Cerebellar nuclear complex (tissue), 1 donor: ENCODE measurements around the gene AHR.

Source experiments
- DNase-seq, 2 experiments: peaks; one replicate each; lab custom pipeline; 2025; lab: John Stamatoyannopoulos, UW

Gene AHR

GRCh38 chr7:17298102-17298839 is at the start of gene AHR:
AHR (plus strand) TSS chr7:17298652; CDS start chr7:17299265, 613 bp downstream.
- DNase-seq, result peak; percentile 30

DNA sequence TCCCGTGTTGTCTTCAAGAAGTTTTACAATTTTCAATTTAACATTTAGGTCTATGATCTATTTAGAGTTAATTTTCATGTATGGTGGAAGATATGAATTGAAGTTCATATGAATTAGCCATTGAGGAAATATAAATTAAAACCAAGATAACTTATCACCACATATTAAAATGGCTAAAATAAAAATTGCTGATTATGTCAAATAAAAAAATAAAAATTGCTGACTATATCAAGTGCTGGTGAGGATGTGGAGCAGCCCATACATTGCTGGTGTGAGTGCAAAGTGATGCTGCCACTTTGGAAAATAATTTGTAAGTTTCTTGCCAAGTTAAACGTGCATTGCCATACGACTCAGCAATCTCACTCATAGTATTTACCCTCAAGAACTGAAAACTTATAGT is 44.6 kb upstream of the AHR start:
- DNase-seq, result no peak

DNA sequence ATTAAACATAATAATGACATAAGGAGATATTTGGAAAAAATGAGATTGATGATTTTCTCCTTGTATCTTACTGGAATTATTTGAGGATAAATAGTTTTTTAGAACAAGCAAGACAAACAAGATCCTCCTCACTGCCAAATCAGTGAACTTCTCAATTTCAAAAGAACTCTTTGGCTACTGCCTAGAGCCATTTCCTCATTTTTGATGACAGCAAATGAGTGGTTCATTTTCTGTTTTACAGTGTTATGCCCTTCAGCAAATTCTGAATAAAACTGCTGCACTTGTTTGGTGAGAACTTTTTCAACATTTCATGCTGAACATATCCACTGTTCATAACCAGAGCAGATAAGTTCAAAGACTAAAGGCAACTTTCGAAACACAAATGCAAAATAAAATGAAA is 42.5 kb upstream of the AHR start:
- DNase-seq, result no peak

DNA sequence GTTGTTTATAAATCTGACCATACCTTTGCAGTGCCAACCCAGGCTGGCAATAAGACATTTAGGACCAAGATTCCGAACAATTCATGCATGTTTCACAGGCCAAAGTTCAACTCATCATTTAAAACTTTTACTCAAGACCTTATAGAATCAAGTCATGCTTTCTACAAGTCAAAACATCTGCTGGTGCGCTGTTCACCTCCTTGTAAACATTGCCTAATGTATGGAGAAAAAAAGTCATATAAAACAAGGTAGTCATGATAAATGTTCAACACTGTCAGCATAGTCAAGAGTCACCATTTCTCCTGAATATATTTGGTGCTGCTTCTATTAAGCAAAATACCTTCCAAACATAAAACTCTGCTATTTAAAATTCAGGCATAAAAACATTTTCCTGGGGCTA is 42.1 kb upstream of the AHR start:
- DNase-seq, result no peak

DNA sequence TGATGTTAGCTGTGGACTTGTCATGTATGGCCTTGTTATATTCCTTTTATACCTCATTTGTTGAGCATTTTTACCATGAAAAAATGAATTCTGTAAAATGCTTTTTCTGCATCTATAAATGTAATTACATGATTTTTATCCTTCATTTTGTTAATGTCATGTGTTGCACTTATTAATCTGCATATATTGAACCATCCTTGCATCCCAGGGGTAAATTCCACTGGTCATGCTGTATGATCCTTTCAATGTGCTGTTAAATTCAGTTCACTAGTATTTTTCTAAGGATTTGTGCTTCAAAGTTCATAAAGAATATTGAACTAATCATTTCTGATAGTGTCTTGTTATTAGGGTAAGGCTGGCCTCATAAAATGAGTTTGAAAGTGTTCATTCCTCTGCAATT is 31.9 kb upstream of the AHR start:
- no peak for DNase-seq

- DNase-seq, result no peak
Observed at GRCh38 chr7:17269341-17270221, 28.9 kb upstream of the AHR start.

DNA sequence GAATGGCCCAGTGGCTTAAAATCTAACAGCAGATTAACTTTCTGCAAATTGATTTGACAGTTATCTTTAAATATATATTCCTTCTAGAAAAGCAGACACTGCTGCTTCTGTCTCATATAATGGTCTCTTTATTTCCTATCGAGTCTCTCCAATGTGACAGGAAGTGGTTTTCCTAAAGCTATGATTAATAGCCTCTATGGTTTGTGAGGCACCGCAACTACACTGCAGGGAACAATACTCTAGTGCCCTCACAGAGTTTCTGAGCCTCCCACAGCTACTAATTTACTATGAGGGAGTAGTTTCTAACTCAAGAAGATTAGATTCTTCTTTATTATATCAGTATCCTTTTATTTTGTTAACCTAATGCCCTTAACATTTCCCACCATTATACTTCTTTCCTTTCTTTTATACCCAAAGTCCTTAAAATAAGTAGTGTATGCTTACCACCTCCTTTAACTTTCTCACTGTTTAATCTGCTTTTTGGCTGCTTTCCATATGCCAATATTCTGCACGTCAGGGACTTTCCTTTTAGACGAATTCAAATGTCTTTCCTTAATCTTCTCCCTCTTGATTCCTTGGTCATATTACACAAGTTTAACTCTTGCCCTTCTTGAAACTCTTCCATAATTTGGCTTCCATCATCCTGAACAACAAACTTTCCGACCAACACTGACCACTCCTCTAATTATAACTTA is 23.8 kb upstream of the AHR start:
- DNase-seq, result no peak

DNA sequence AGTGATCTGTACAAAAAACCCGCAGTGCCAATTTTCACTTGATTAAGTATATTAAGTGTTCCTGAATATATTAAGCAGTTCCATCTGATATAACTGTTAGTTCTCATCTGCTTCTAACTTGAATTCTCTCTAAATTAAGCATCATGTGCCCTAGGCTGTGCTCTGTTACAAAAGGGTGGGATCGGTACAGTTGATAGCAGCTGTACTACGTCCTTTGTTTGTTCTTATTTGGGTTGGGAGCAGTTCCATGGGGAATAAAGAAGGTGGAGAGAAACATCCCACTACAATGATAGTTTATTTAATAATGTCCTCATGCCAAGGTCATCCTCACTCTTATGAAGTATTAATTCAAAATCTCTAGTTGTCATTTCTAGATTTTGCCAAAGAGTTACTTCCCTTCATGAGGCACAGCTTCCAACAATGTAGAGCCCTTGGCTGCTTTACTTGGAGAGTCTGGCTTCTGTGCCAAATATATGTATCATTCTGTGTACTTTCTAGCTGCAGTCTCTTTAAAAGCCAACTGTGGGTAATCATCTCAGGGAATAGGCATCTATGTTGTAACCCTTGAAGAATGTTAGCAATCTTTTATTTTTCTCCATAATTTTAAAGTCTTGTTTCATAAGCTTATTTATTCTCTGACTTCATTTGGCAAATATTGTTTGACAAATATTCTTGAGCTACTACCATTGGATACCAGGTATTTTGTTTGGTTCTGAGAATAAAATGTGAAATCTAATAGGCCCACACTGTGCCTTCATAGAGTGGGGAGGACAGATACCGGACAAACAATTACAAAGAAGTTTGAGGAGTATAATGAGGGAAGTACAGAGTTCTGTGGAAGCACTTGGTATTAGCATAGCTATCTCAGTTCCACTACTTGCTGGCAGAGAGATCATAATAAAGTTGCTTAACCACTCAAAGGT is 22.4 kb upstream of the AHR start:
- no peak for DNase-seq

- DNase-seq, result no peak
Observed at GRCh38 chr7:17279061-17279460, 19.4 kb upstream of the AHR start.

GRCh38 chr7:17289074-17289645 is 9.3 kb upstream of the AHR start:
- DNase-seq, result no peak

GRCh38 chr7:17292843-17293242 is 5.6 kb upstream of the AHR start:
- no peak for DNase-seq

- DNase-seq, result no peak
Observed at GRCh38 chr7:17293481-17293880, 5.0 kb upstream of the AHR start.

GRCh38 chr7:17297243-17297642 is 1.2 kb upstream of the AHR start:
- DNase-seq, result no peak

DNA sequence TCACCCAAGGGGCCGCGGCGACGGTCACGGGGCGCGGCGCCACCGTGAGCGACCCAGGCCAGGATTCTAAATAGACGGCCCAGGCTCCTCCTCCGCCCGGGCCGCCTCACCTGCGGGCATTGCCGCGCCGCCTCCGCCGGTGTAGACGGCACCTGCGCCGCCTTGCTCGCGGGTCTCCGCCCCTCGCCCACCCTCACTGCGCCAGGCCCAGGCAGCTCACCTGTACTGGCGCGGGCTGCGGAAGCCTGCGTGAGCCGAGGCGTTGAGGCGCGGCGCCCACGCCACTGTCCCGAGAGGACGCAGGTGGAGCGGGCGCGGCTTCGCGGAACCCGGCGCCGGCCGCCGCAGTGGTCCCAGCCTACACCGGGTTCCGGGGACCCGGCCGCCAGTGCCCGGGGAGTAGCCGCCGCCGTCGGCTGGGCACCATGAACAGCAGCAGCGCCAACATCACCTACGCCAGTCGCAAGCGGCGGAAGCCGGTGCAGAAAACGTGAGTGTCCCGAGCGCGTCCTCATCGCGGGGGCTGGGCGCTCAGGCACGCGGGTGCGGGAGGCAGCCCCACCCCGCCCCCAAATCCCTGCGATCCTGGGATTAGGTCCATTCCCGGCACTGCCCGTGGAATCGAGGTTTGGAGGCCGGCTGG is 509 bp downstream of the AHR start:
- DNase-seq, result no peak

DNA sequence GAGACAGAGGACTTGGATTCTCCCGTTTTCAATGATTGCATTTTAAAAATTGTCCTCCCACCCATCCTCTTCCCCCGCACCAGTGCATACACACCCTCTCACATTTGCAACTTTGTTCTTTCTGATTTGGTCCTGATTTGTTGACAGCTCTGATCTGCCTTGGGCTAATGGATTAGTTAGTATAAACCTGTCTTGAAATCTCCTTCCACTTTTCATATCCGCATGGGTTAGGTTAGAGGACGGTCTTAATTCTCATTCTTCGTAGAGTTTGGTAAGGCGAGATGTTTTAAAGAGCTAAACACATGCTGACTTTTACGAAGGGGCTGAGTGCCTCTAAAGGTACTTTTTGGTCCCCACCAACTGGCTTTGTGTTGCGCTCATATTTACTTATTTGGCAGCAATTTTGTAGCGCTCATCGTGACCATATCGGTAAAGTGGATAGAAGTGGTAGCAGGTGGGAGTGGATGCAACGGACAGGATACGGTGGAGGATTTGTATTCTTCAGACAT is 1.1 kb downstream of the AHR start:
- peak in 1 of 2 experiments; percentile 9 for DNase-seq

GRCh38 chr7:17300012-17300411 is 1.6 kb downstream of the AHR start:
- DNase-seq, result no peak

DNA sequence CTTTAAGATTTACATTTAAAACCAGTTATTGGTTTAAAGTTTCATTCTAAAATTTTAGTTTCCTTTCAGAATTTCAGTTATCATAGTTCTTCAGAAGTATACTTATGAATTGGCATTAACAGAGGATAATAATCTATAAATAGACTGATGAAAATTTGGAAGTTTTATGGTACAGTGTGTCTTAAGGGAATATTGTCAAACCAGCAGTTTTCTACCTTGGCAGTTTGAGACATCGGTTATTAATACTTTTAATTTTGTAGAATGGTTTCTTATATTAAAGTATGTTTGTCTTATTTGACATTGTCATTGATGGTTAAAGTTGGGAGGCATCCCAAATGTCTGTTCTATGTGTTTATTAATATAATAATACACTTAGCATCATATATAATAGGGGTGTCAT is 2.0 kb downstream of the AHR start:
- DNase-seq, result no peak

DNA sequence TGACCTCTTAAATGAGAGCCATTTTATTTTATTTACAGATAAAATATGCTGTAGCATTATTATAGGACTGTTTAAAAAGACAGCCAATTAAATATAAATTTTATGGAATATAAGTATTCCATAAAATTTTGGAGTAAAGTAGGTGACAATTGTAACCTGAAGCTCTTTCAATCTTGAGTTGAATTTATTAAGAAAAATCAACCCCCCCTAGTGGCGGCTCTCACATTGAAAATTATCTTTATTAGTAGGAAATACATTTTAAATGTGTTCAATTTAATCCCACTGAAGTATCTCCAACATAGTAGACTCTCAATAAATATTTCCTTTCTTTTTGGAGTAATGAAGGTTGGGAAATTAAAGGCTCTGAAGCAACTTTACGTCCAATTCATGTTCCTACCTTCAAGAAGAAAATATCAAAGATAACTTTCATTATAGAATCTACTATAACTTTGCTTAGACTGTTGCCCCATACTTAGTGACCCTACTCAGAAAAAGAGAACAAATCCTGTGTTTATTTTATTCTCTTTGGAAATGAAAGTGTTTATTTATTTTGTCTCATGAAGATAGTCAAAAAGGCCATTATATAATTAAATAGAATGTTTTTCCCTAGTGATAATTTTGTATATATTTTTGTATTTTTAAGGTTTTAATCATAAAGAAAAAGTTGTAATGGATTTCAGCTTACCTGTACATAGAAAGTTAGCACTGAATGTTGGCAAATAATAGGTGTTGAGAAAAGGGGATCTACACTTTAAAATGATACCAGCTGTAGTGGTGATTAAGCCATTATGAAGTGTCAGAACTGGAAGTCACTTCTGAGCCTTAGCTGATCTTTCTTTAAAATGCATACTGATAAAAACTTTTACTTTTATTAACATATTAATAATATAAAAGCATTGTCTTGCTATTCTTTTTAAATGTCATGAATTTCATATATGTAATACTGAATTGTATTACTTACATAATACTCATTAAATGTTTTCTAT is 3.3 kb downstream of the AHR start:
- DNase-seq, result peak in 1 of 2 experiments; percentile 3

- DNase-seq, result no peak
Observed at GRCh38 chr7:17302575-17303142, 4.2 kb downstream of the AHR start.
